DOHH2 (cell line): ENCODE measurements around the gene PRDM16.

Source experiments
- H3F3A ChIP-seq: fragments of 200-600 bp; sonication (generic), shearing (Covaris generic); 2 replicates; pipeline ENCODE4 v1.6.0; 2016; ENCODE audit warnings: antibody characterized with exemption, mild to moderate bottlenecking; ENCODE audit not compliant: control insufficient read depth, insufficient read depth
- H3K27ac ChIP-seq: fragments of 200-600 bp; sonication (generic); 2 replicates; pipeline ENCODE4 v1.5.1; 2014; ENCODE audit warnings: low read depth, mild to moderate bottlenecking, low read length, moderate library complexity
- H3K27me3 ChIP-seq: fragments of 200-600 bp; sonication (generic); 2 replicates; pipeline ENCODE4 v1.6.1; 2014; ENCODE audit warnings: mild to moderate bottlenecking, low read length, mixed read lengths; ENCODE audit not compliant: control insufficient read depth
- H3K36me3 ChIP-seq: fragments of 200-600 bp; sonication (generic); 2 replicates; pipeline ENCODE4 v1.6.1; 2014; ENCODE audit warnings: mild to moderate bottlenecking, low read length, moderate library complexity, mixed read lengths; ENCODE audit not compliant: control insufficient read depth
- H3K4me1 ChIP-seq: fragments of 200-600 bp; sonication (generic); 2 replicates; pipeline ENCODE4 v1.6.1; 2014; ENCODE audit warnings: mild to moderate bottlenecking, low read length, mixed read lengths; ENCODE audit not compliant: control insufficient read depth
- H3K4me2 ChIP-seq: fragments of 200-600 bp; sonication (generic); 2 replicates; pipeline ENCODE4 v1.6.0; 2014; ENCODE audit warnings: mild to moderate bottlenecking, low read length, moderate library complexity
- H3K4me3 ChIP-seq: fragments of 200-600 bp; sonication (generic); 2 replicates; pipeline ENCODE4 v1.5.1; 2014; ENCODE audit warnings: mild to moderate bottlenecking, low read length, mixed read lengths
- H3K79me2 ChIP-seq: fragments of 200-600 bp; sonication (generic); 2 replicates; pipeline ENCODE4 v1.6.1; 2014; ENCODE audit warnings: mild to moderate bottlenecking, low read length, mixed read lengths; ENCODE audit not compliant: control insufficient read depth
- H3K9me2 ChIP-seq: fragments of 200-600 bp; sonication (generic); replicated peaks from 2 replicates; pipeline ENCODE4 v1.6.1; 2014; ENCODE audit warnings: mild to moderate bottlenecking, low read length, mixed read lengths; ENCODE audit not compliant: control insufficient read depth
- H3K9me3 ChIP-seq: fragments of 200-600 bp; sonication (generic); 2 replicates; pipeline ENCODE4 v1.6.1; 2014; ENCODE audit warnings: antibody characterized with exemption, low read length, mixed read lengths; ENCODE audit not compliant: control insufficient read depth, insufficient read depth
- H4K20me1 ChIP-seq: fragments of 200-600 bp; sonication (generic); 2 replicates; pipeline ENCODE4 v1.6.0; 2014; ENCODE audit warnings: low read depth, mild to moderate bottlenecking, antibody characterized with exemption, low read length, moderate library complexity; ENCODE audit not compliant: control insufficient read depth, insufficient read depth
- CTCF ChIP-seq: fragments of 200-600 bp; sonication (generic); IDR thresholded peaks from one replicate; pipeline ENCODE4 v1.5.1; 2014; ENCODE audit warnings: antibody characterized with exemption, mild to moderate bottlenecking, low read depth, low read length; ENCODE audit not compliant: poor library complexity, severe bottlenecking
- EZH2phosphoT487 ChIP-seq: fragments of 200-600 bp; sonication (generic); IDR thresholded peaks from 2 replicates; pipeline ENCODE4 v1.6.1; 2017; ENCODE audit warnings: borderline replicate concordance, mild to moderate bottlenecking, antibody characterized with exemption, low read length, moderate library complexity, mixed read lengths

The PRDM16 gene

GRCh38 chr1:3348196-3348865, 279.3 kb downstream of the PRDM16 start:
- Histone ChIP-seq H3K36me3 (no peaks in the 10 kb centered on the region), H3K4me2 (no peak overlapping the region), H3K79me2 (no peaks in the 10 kb centered on the region), H3K27ac (no peak overlapping the region), H4K20me1 (no peaks in the 10 kb centered on the region), H3K9me2 (no peaks in the 10 kb centered on the region), H3F3A (no peaks in the 10 kb centered on the region), H3K4me1 (no peaks in the 10 kb centered on the region), H3K27me3 (no peaks in the 10 kb centered on the region), H3K4me3 (no peak overlapping the region), H3K9me3 (no peaks in the 10 kb centered on the region)
- TF ChIP-seq EZH2phosphoT487 (no peak), CTCF (no peak)

DNA sequence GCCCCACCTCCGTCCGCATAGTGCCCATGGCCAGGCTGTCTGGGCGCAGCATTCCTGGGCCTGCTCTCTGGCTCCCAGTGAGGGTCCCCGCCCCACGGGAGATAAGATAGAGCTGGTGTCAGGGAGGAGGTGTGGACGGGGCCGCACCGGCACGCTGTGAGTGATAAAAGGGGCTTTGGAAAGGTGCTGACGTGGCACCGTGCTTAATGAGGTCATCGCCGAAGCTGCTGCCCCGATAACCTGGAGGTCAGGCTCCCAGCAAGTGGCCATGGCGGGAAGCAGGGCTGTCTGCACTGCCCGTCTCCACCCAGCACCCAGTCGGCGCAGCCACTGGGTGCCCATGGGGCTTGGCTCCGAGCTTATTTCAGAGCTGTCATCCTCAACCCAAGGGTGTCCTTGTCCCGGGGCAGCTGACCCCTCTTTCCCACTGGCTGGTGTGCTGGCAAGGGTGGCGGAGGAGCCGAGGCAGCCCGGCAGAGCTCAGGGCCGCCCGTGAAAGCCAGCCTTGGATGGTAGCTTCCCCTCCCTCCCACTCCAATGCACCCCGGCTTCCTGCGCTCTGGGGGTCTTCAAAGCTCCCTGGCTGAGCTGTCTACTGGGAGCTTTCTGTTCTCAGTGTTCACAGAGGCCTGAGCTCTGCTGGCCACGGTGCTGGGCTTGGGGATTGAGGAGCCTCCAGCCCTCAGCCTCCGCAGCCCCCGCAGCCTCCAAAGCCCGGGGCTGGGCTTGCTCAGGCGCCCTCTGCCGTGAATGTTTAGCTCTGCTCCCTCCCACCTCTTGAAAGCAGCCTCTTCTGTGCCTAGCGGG, 280.4 kb downstream of the PRDM16 start:
- H3K27me3 ChIP-seq, result no peaks in the 10 kb centered on the region
- no peaks in the 10 kb centered on the region for H3K9me3 ChIP-seq
- no peaks in the 10 kb centered on the region for H3F3A ChIP-seq
- no peaks in the 10 kb centered on the region for H3K9me2 ChIP-seq
- TF ChIP-seq CTCF (peak; percentile 18), EZH2phosphoT487 (no peak)
- H3K4me3 ChIP-seq, result no peak overlapping the region
- H3K4me1 ChIP-seq, result no peaks in the 10 kb centered on the region
- no peaks in the 10 kb centered on the region for H4K20me1 ChIP-seq
- H3K79me2 ChIP-seq, result no peaks in the 10 kb centered on the region
- H3K4me2 ChIP-seq, result no peak overlapping the region
- no peaks in the 10 kb centered on the region for H3K36me3 ChIP-seq
- no peak overlapping the region for H3K27ac ChIP-seq

- H3K4me2 ChIP-seq, result no peak overlapping the region
- no peaks in the 10 kb centered on the region for H3K9me3 ChIP-seq
- no peak overlapping the region for H3K4me3 ChIP-seq
- no peaks in the 10 kb centered on the region for H4K20me1 ChIP-seq
- H3F3A ChIP-seq, result no peaks in the 10 kb centered on the region
- TF ChIP-seq CTCF (no peak), EZH2phosphoT487 (no peak)
- H3K36me3 ChIP-seq, result no peaks in the 10 kb centered on the region
- H3K27me3 ChIP-seq, result no peaks in the 10 kb centered on the region
- H3K27ac ChIP-seq, result no peak overlapping the region
- H3K79me2 ChIP-seq, result no peaks in the 10 kb centered on the region
- no peaks in the 10 kb centered on the region for H3K9me2 ChIP-seq
- H3K4me1 ChIP-seq, result no peaks in the 10 kb centered on the region
Measured at GRCh38 chr1:3349968-3350299, 280.9 kb downstream of the PRDM16 start.
